ENCODE data around the gene FAM118A. TPM values are rescaled to one million over a fixed set of nuclear protein-coding genes. Genes with fewer than 3 reads are reported as not detected.

Gene FAM118A
- total and polyA plus RNA-seq, 8 donors = 23.9 to 210 (median 33.8) TPM

GRCh38 chr22:45331486-45331885 is 21.8 kb downstream of the FAM118A start:
- peaks cover 0 to 87% of the 10 kb centered on the region in 2 donors for H3K36me3 ChIP-seq
- intact Hi-C loops (cut with DNase I) = no loop called here
- no peaks in the 10 kb centered on the region for H3K4me1 ChIP-seq
- no peak for DNase-seq
- TF ChIP-seq CTCF (IDR thresholded peaks at IDR 0.05) = no peak
- no peaks in the 10 kb centered on the region for H3K27me3 ChIP-seq
- ATAC-seq = no peak
- H3K27ac ChIP-seq = no peak overlapping the region
- no peaks in the 10 kb centered on the region for H3K9me3 ChIP-seq
- no peak overlapping the region for H3K4me3 ChIP-seq

- no peak for DNase-seq
- H3K27me3 ChIP-seq = no peaks in the 10 kb centered on the region
- no peak overlapping the region for H3K4me3 ChIP-seq
- no peak for ATAC-seq
- H3K27ac ChIP-seq = no peak overlapping the region
- no peaks in the 10 kb centered on the region for H3K9me3 ChIP-seq
- no peaks in the 10 kb centered on the region for H3K4me1 ChIP-seq
- peaks cover 0 to 88% of the 10 kb centered on the region in 2 donors for H3K36me3 ChIP-seq
- TF ChIP-seq CTCF (IDR thresholded peaks at IDR 0.05) = no peak
- intact Hi-C loops (cut with DNase I) = no loop called here
These were observed 22.3 kb downstream of the FAM118A start for GRCh38 chr22:45332001-45332400.

- Histone ChIP-seq H3K9me3 (no peaks in the 10 kb centered on the region), H3K4me1 (no peaks in the 10 kb centered on the region), H3K36me3 (peaks cover 0 to 82% of the 10 kb centered on the region in 2 donors), H3K27ac (no peak overlapping the region), H3K4me3 (no peak overlapping the region), H3K27me3 (no peaks in the 10 kb centered on the region)
- TF ChIP-seq CTCF (IDR thresholded peaks at IDR 0.05) = no peak
- no peak for ATAC-seq
- no peak for DNase-seq
- intact Hi-C loops (cut with DNase I) = no loop called here
These were observed 24.3 kb downstream of the FAM118A start for GRCh38 chr22:45334068-45334467.

- TF ChIP-seq CTCF (IDR thresholded peaks at IDR 0.05) = no peak
- H3K27ac ChIP-seq = no peak overlapping the region
- no peaks in the 10 kb centered on the region for H3K4me1 ChIP-seq
- DNase-seq (no peak), ATAC-seq (no peak)
- no peaks in the 10 kb centered on the region for H3K9me3 ChIP-seq
- peaks cover 0 to 81% of the 10 kb centered on the region in 2 donors for H3K36me3 ChIP-seq
- intact Hi-C loops (cut with DNase I) = no loop called here
- no peak overlapping the region for H3K4me3 ChIP-seq
- no peaks in the 10 kb centered on the region for H3K27me3 ChIP-seq
These were observed 24.8 kb downstream of the FAM118A start for GRCh38 chr22:45334528-45334927.

DNA sequence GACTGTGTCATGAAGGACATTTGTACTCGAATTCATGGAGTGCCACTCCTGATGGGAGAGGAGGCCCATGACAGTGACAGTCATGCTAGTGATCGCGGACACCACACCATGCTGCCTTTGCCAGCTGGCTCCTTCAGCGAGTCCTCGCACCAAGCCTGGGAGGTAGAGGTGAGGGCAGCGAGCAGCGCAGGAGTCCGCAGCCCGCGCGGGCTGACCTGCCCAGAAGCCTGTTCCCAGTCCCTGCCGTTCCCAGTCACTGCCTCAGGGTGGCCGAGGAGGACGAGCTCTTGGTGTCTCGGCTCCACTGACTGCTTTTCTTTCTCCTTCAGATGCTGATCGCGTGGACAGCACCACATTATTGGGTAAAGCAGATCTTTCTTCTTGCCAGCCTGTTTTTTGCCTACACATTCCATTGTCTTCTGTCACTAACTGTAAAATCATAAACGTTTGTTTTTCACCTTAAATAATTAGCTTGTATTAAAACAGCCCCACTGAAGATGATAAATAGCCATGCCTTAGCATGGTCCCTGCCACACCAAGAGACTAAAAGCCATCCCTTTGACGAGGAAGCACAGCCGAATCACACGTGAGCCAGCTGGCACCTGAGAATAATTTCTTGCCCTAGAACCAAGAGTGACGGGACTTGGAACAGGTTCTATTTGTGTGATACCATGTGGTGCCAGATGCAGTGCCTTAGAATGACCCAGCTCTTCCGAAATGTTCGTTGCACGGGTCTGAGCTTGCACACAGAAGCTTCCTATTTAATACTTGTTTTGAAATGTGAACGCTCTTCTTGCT is 25.5 kb downstream of the FAM118A start:
- intact Hi-C loops (cut with DNase I) = no loop called here
- no peaks in the 10 kb centered on the region for H3K27me3 ChIP-seq
- no peak overlapping the region for H3K4me3 ChIP-seq
- H3K9me3 ChIP-seq = no peaks in the 10 kb centered on the region
- H3K36me3 ChIP-seq = peaks cover 0 to 81% of the 10 kb centered on the region in 2 donors
- DNase-seq = no peak
- H3K27ac ChIP-seq = no peak overlapping the region
- ATAC-seq = no peak
- no peak for TF ChIP-seq CTCF (IDR thresholded peaks at IDR 0.05)
- H3K4me1 ChIP-seq = no peaks in the 10 kb centered on the region

Data from left lung (tissue), 10 donors.